HG03575 (cell line): ENCODE data around the gene GNB1L.
"Not testable (repeated sequence)": the region's sequence is repeated elsewhere in the genome, so short reads cannot be mapped to it uniquely, and the experiment has no call there.

ENCODE experiments used
- ATAC-seq: cut with Tn5 transposase; IDR thresholded peaks from one replicate; pipeline ENCODE4 v1.9.1; 2021; ENCODE audit not compliant: unreplicated experiment, insufficient number of reproducible peaks, low FRiP score; ENCODE audit errors: extremely low read depth

Gene GNB1L

GRCh38 chr22:19832476-19833108 lies 22.1 kb downstream of the GNB1L start:
- no peak for ATAC-seq

- not testable (repeated sequence) for ATAC-seq
Measured at GRCh38 chr22:19831979-19832378, 22.7 kb downstream of the GNB1L start.

GRCh38 chr22:19831016-19831415 lies 23.7 kb downstream of the GNB1L start:
- ATAC-seq = no peak

GRCh38 chr22:19828035-19828401 lies 26.7 kb downstream of the GNB1L start:
- ATAC-seq = no peak

GRCh38 chr22:19827341-19828034 lies 27.2 kb downstream of the GNB1L start:
- ATAC-seq = no peak

- no peak for ATAC-seq
Measured at GRCh38 chr22:19826619-19826950, 28.1 kb downstream of the GNB1L start.

- ATAC-seq = no peak
Measured at GRCh38 chr22:19825904-19826618, 28.6 kb downstream of the GNB1L start.

- ATAC-seq = no peak
Measured at GRCh38 chr22:19824926-19825339, 29.7 kb downstream of the GNB1L start.

GRCh38 chr22:19824212-19824925 lies 30.3 kb downstream of the GNB1L start:
- no peak for ATAC-seq

GRCh38 chr22:19823902-19824211 lies 30.8 kb downstream of the GNB1L start:
- no peak for ATAC-seq

GRCh38 chr22:19823191-19823901 lies 31.3 kb downstream of the GNB1L start:
- no peak for ATAC-seq

- no peak for ATAC-seq
Measured at GRCh38 chr22:19822301-19823117, 32.2 kb downstream of the GNB1L start.

GRCh38 chr22:19821523-19822300 lies 33.0 kb downstream of the GNB1L start:
- no peak for ATAC-seq

- no peak for ATAC-seq
Measured at GRCh38 chr22:19820880-19821522, 33.7 kb downstream of the GNB1L start.

- ATAC-seq = no peak
Measured at GRCh38 chr22:19819911-19820879, 34.5 kb downstream of the GNB1L start.

GRCh38 chr22:19819208-19819910 lies 35.3 kb downstream of the GNB1L start:
- ATAC-seq = no peak
